Tibial nerve (tissue), 4 donors: ENCODE data around the gene WDSUB1.

Experiments
- EP300 ChIP-seq, 2 donors: sonication (generic); formaldehyde crosslinking; IDR thresholded peaks; one replicate each; pipeline ENCODE4 v1.6.1; 2017; ENCODE audit warnings: antibody characterized with exemption in 2 of 2, mild to moderate bottlenecking in 1 of 2
- POLR2A ChIP-seq, 2 donors: fragments of 450-650 bp; IDR thresholded peaks; one replicate each; pipeline ENCODE4 v1.6.1; 2017; ENCODE audit warnings: antibody characterized with exemption in 2 of 2, mild to moderate bottlenecking in 2 of 2, moderate library complexity in 2 of 2
- TF ChIP-seq, protein P1 (sequence below), 5 experiments: fragments of 200-600 bp in 3 of 5; fragments of 450-650 bp in 2 of 5; sonication (generic) in 3 of 5; IDR thresholded peaks; one replicate each; pipeline ENCODE4 v1.5.1; 2016 to 2019; ENCODE audit warnings: antibody characterized with exemption in 5 of 5, mild to moderate bottlenecking in 3 of 5, moderate library complexity in 2 of 5

DNA sequence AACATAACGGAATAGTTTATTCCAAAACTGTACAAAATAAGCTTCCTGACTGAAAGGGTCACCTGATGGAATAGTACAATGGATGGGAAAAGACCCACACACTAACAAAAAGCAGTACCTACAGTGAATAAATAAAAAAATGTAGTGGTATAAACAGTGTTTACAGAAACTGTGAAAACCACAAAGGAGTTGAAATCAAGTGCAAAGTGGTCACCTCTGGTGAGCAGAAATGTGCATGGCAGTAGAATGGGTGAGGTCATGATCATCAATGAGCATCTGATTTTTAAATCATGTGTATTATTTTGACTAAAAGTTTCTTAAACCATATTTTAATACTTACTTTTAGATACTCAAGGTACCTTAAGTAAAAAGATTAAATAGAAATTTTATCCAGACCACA is 11.4 kb downstream of the WDSUB1 start:
- TF ChIP-seq, protein P1, sequence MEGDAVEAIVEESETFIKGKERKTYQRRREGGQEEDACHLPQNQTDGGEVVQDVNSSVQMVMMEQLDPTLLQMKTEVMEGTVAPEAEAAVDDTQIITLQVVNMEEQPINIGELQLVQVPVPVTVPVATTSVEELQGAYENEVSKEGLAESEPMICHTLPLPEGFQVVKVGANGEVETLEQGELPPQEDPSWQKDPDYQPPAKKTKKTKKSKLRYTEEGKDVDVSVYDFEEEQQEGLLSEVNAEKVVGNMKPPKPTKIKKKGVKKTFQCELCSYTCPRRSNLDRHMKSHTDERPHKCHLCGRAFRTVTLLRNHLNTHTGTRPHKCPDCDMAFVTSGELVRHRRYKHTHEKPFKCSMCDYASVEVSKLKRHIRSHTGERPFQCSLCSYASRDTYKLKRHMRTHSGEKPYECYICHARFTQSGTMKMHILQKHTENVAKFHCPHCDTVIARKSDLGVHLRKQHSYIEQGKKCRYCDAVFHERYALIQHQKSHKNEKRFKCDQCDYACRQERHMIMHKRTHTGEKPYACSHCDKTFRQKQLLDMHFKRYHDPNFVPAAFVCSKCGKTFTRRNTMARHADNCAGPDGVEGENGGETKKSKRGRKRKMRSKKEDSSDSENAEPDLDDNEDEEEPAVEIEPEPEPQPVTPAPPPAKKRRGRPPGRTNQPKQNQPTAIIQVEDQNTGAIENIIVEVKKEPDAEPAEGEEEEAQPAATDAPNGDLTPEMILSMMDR (IDR thresholded peaks at IDR 0.05): no peak
- TF ChIP-seq POLR2A (IDR thresholded peaks at IDR 0.05): no peak
- TF ChIP-seq EP300 (IDR thresholded peaks at IDR 0.05): no peak
